ENCODE data around the gene NFIB.

Gene NFIB

GRCh38 chr9:14300040-14300439, 13.9 kb downstream of the NFIB start:
- DNase-seq (ENCODE audit: low read depth) = no peak
- no peak overlapping the region for H3K4me3 ChIP-seq (ENCODE audit: low read depth, low read length)
- TF ChIP-seq CTCF (conservative IDR thresholded peaks at IDR 0.05; ENCODE audit: low read depth, low read length) = no peak

GRCh38 chr9:14298601-14299022, 15.3 kb downstream of the NFIB start:
- no peak overlapping the region for H3K4me3 ChIP-seq (ENCODE audit: low read depth, low read length)
- TF ChIP-seq CTCF (conservative IDR thresholded peaks at IDR 0.05; ENCODE audit: low read depth, low read length) = no peak
- DNase-seq (ENCODE audit: low read depth) = no peak

- TF ChIP-seq CTCF (conservative IDR thresholded peaks at IDR 0.05; ENCODE audit: low read depth, low read length) = no peak
- no peak overlapping the region for H3K4me3 ChIP-seq (ENCODE audit: low read depth, low read length)
- DNase-seq (ENCODE audit: low read depth) = no peak
These were observed 17.3 kb downstream of the NFIB start for GRCh38 chr9:14296495-14297113.

- no peak for DNase-seq (ENCODE audit: low read depth)
- no peak for TF ChIP-seq CTCF (conservative IDR thresholded peaks at IDR 0.05; ENCODE audit: low read depth, low read length)
These were observed 19.3 kb downstream of the NFIB start for GRCh38 chr9:14294659-14295058.

GRCh38 chr9:14293801-14294200, 20.1 kb downstream of the NFIB start:
- no peak for DNase-seq (ENCODE audit: low read depth)
- TF ChIP-seq CTCF (conservative IDR thresholded peaks at IDR 0.05; ENCODE audit: low read depth, low read length) = no peak
- H3K4me3 ChIP-seq (ENCODE audit: low read depth, low read length) = no peak overlapping the region

More at GRCh38 chr9:14294659-14295058, 19.3 kb downstream of the NFIB start:
- no peak overlapping the region for H3K4me3 ChIP-seq (ENCODE audit: low read depth, low read length)

- H3K4me3 ChIP-seq (ENCODE audit: low read depth, low read length) = no peak overlapping the region
- DNase-seq (ENCODE audit: low read depth) = no peak
- no peak for TF ChIP-seq CTCF (conservative IDR thresholded peaks at IDR 0.05; ENCODE audit: low read depth, low read length)
These were observed 21.7 kb downstream of the NFIB start for GRCh38 chr9:14292181-14292739.

GRCh38 chr9:14289916-14290315, 24.0 kb downstream of the NFIB start:
- no peak for TF ChIP-seq CTCF (conservative IDR thresholded peaks at IDR 0.05; ENCODE audit: low read depth, low read length)
- DNase-seq (ENCODE audit: low read depth) = no peak
- no peak overlapping the region for H3K4me3 ChIP-seq (ENCODE audit: low read depth, low read length)

Data from choroid plexus epithelial cell (primary cell).